ENCODE measurements around the gene ADCY7.

- TF ChIP-seq CTCF (conservative IDR thresholded peaks at IDR 0.05 in 1 of 2, IDR thresholded peaks at IDR 0.05 in 1 of 2; ENCODE audit: low read depth in 1 of 2, low read length in 2 of 2): no peak
- no peak for TF ChIP-seq EZH2 (IDR thresholded peaks at IDR 0.05; ENCODE audit: low read length, missing control alignments)
Measured at GRCh38 chr16:50278251-50278650, 11.9 kb downstream of the ADCY7 start.
